GM12891 (cell line): ENCODE results near the gene AMN1.
"Not testable (repeated sequence)": the region's sequence is repeated elsewhere in the genome, so short reads cannot be mapped to it uniquely, and the experiment has no call there.

Experiments
- DNase-seq: peaks from one replicate; pipeline ENCODE4 v3.0.0; 2011; ENCODE audit warnings: low spot score; ENCODE audit not compliant: insufficient read length
- FAIRE-seq: peaks from 2 replicates; lab custom pipeline; 2011; peaks lifted over from hg19 to GRCh38; lab: Jason Lieb, UNC
- PAX5 ChIP-seq: IDR thresholded peaks from 2 replicates; pipeline ENCODE4 v1.6.1; 2011; ENCODE audit warnings: low read length, moderate library complexity, mild to moderate bottlenecking; ENCODE audit not compliant: insufficient read depth, severe bottlenecking
- POLR2A ChIP-seq: IDR thresholded peaks from 2 replicates; pipeline ENCODE4 v1.6.1; 2011; ENCODE audit warnings: low read depth, low read length, control low read depth
- POLR2AphosphoS5 ChIP-seq: IDR thresholded peaks from 2 replicates; pipeline ENCODE4 v1.6.1; 2011; ENCODE audit warnings: low read depth, low read length, control low read depth
- POU2F2 ChIP-seq: IDR thresholded peaks from 2 replicates; pipeline ENCODE4 v1.6.1; 2011; ENCODE audit warnings: low read depth, mild to moderate bottlenecking, control low read depth, low read length, moderate library complexity
- SPI1 ChIP-seq: IDR thresholded peaks from 2 replicates; pipeline ENCODE4 v1.6.1; 2011; ENCODE audit warnings: low read depth, low read length, control low read depth
- TAF1 ChIP-seq: IDR thresholded peaks from 2 replicates; pipeline ENCODE4 v1.6.1; 2011; ENCODE audit warnings: low read depth, low read length, control low read depth

AMN1 gene

DNA sequence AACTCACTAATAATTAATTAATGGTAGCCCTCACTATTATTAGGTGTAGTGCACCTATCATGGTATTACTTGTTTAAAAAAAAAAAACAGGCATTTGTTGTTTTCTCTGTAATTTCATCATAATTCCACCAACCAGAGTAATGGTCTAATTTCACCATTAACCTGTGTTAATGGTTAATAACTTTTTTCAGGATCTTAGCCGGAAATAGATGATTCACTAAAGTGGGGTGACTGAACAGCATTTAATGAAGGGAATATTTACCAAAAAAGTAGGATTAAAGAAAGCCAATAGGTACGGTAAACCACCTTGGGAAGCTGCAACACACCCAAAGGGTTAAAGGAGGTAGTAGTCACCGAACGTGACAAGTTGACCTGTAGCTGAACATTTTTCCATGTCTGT, 56.3 kb downstream of the AMN1 start:
- no peak for FAIRE-seq
- DNase-seq = no peak
- TF ChIP-seq POU2F2 = no peak
- no peak for TF ChIP-seq POLR2AphosphoS5
- TF ChIP-seq TAF1 = no peak
- no peak for TF ChIP-seq PAX5
- no peak for TF ChIP-seq SPI1
- no peak for TF ChIP-seq POLR2A

- not testable (repeated sequence) for FAIRE-seq, DNase-seq
Measured at GRCh38 chr12:31669582-31669981, 59.2 kb downstream of the AMN1 start.

DNA sequence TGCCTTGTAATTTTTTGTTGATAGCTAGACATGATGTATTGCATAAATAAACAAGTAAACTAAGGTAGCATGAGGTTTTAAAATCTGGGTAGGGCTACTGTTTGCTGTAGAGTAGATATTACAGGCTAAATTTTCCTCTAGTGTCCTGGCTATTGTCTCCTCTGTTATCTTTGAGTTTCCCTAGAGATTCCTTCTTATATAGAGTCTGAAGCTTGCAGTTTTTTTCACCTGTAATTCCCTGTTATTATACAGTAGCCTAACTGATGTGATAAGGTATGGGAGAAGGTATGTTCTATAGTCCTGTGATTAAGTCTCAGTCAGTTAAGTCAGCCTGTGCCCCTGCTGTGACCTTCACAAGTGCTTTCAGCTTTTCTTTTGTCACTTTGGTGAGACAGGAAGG, 59.8 kb downstream of the AMN1 start:
- no peak for TF ChIP-seq POU2F2
- TF ChIP-seq POLR2AphosphoS5 = no peak
- no peak for TF ChIP-seq SPI1
- no peak for TF ChIP-seq PAX5
- no peak for TF ChIP-seq TAF1
- no peak for TF ChIP-seq POLR2A
- FAIRE-seq = no peak
- DNase-seq = no peak

GRCh38 chr12:31664038-31664437, 64.8 kb downstream of the AMN1 start:
- no peak for TF ChIP-seq POU2F2
- no peak for TF ChIP-seq POLR2AphosphoS5
- TF ChIP-seq SPI1 = no peak
- no peak for TF ChIP-seq TAF1
- TF ChIP-seq POLR2A = no peak
- TF ChIP-seq PAX5 = no peak
- DNase-seq (no peak), FAIRE-seq (no peak)

GRCh38 chr12:31663576-31663975, 65.2 kb downstream of the AMN1 start:
- FAIRE-seq = no peak
- no peak for DNase-seq

GRCh38 chr12:31662176-31662849, 66.5 kb downstream of the AMN1 start:
- FAIRE-seq (no peak), DNase-seq (no peak)
- TF ChIP-seq POLR2A (no peak), SPI1 (peak; percentile 31; the same call in 1 of the 2 replicates), PAX5 (no peak)

More at GRCh38 chr12:31663576-31663975, 65.2 kb downstream of the AMN1 start:
- no peak for TF ChIP-seq POU2F2
- TF ChIP-seq TAF1 = no peak
- no peak for TF ChIP-seq PAX5
- TF ChIP-seq POLR2A = no peak
- TF ChIP-seq SPI1 = no peak
- TF ChIP-seq POLR2AphosphoS5 = no peak

GRCh38 chr12:31659087-31659942, 69.5 kb downstream of the AMN1 start, which contains the start of gene ETFBKMT:
Gene ETFBKMT (plus strand): TSS chr12:31659688. CDS start chr12:31661954, 2,266 bp downstream.
- FAIRE-seq (peak; percentile 98), DNase-seq (peak; percentile 74)
- TF ChIP-seq POLR2AphosphoS5 (peak; percentile 29; the same call in 1 of the 2 replicates), POLR2A (peak; percentile 66), PAX5 (no peak), TAF1 (peak; percentile 52; the same call in 1 of the 2 replicates), SPI1 (no peak), POU2F2 (no peak)

- TF ChIP-seq POLR2A (no peak), POLR2AphosphoS5 (no peak), SPI1 (no peak), TAF1 (no peak), PAX5 (no peak)
- DNase-seq = no peak
- no peak for FAIRE-seq
Measured at GRCh38 chr12:31658471-31659086, 70.2 kb downstream of the AMN1 start.

GRCh38 chr12:31655792-31656191, 73.0 kb downstream of the AMN1 start:
- no peak for FAIRE-seq

GRCh38 chr12:31655208-31655607, 73.6 kb downstream of the AMN1 start:
- FAIRE-seq (no peak), DNase-seq (no peak)
- TF ChIP-seq TAF1 (no peak), PAX5 (no peak), SPI1 (no peak), POLR2AphosphoS5 (no peak), POU2F2 (no peak), POLR2A (no peak)

More at GRCh38 chr12:31655792-31656191, 73.0 kb downstream of the AMN1 start:
- TF ChIP-seq PAX5 = no peak
- no peak for TF ChIP-seq POLR2A
- TF ChIP-seq TAF1 = no peak
- TF ChIP-seq POLR2AphosphoS5 = no peak
- no peak for TF ChIP-seq SPI1
- no peak for TF ChIP-seq POU2F2
- no peak for DNase-seq
